K562 (cell line): ENCODE data around the gene ZEB2. TPM values are rescaled to one million over a fixed set of nuclear protein-coding genes. Genes with fewer than 3 reads are reported as not detected.

ENCODE experiments used
- CHD2 ChIP-seq: IDR thresholded peaks from 2 replicates; pipeline ENCODE4 v1.6.1; 2011; ENCODE audit warnings: low read depth, low read length
- CTCFL ChIP-seq: IDR thresholded peaks from 2 replicates; pipeline ENCODE4 v1.6.1; 2011; ENCODE audit warnings: borderline replicate concordance, low read depth, mild to moderate bottlenecking, moderate library complexity, low read length; ENCODE audit not compliant: insufficient read depth, poor library complexity, severe bottlenecking
- ELF1 ChIP-seq: fragments of 200-800 bp; sonication (Bioruptor generic); IDR thresholded peaks from 2 replicates; pipeline ENCODE4 v1.6.1; 2016; ENCODE audit warnings: missing genetic modification characterization, missing compliant biosample characterization
- ERF ChIP-seq: fragments of 450-650 bp; formaldehyde crosslinking; IDR thresholded peaks from 2 replicates; pipeline ENCODE4 v1.4.0; 2020; ENCODE audit warnings: mild to moderate bottlenecking, mixed read lengths
- ESRRA ChIP-seq: fragments of 450-650 bp; IDR thresholded peaks from 2 replicates; pipeline ENCODE4 v1.6.1; 2014; ENCODE audit warnings: low read depth, mild to moderate bottlenecking, moderate library complexity, borderline replicate concordance
- L3MBTL2 ChIP-seq: fragments of 450-650 bp; IDR thresholded peaks from 2 replicates; pipeline ENCODE4 v1.6.1; 2016; ENCODE audit warnings: mild to moderate bottlenecking, moderate library complexity
- LARP7 ChIP-seq: fragments of 450-650 bp; IDR thresholded peaks from 2 replicates; pipeline ENCODE4 v1.6.1; 2016
- MNT ChIP-seq, 2 experiments: fragments of 450-650 bp; conservative IDR thresholded peaks; 2 replicates each; pipeline ENCODE4 v1.6.1; 2017; ENCODE audit warnings: mild to moderate bottlenecking in 2 of 2, moderate library complexity in 2 of 2
- MTA1 ChIP-seq: fragments of 450-650 bp; IDR thresholded peaks from 2 replicates; pipeline ENCODE4 v1.6.1; 2017; ENCODE audit warnings: borderline replicate concordance
- PKNOX1 ChIP-seq: fragments of 450-650 bp; IDR thresholded peaks from 2 replicates; pipeline ENCODE4 v1.6.1; 2016
- POLR2H ChIP-seq: IDR thresholded peaks from 2 replicates; pipeline ENCODE4 v1.6.1; 2016; ENCODE audit warnings: missing genetic modification characterization, low read depth, mild to moderate bottlenecking, control low read depth, missing compliant biosample characterization, moderate library complexity
- PRDM10 ChIP-seq: fragments of 450-650 bp; IDR thresholded peaks from 2 replicates; pipeline ENCODE4 v1.6.1; 2018; ENCODE audit not compliant: partially characterized antibody
- TAL1 ChIP-seq: fragments of 450-650 bp; IDR thresholded peaks from 2 replicates; pipeline ENCODE4 v1.6.1; 2016; ENCODE audit warnings: mild to moderate bottlenecking
- TBL1XR1 ChIP-seq, 2 experiments: IDR thresholded peaks; 2 replicates each; pipeline ENCODE4 v1.6.1; 2012; ENCODE audit warnings: improper control_type of control experiment in 2 of 2, low read length in 2 of 2, mild to moderate bottlenecking in 1 of 2
- TEAD4 ChIP-seq, 2 experiments: sonication (generic) in 1 of 2; formaldehyde crosslinking in 1 of 2; IDR thresholded peaks; 2 replicates each; pipeline versions ENCODE4 v1.6.1 to v1.8.0; 2012 to 2022; ENCODE audit warnings: borderline replicate concordance in 1 of 2, inconsistent platforms in 1 of 2, low read length in 1 of 2, mild to moderate bottlenecking in 1 of 2, missing genetic modification reagents in 1 of 2
- ZBTB34 ChIP-seq: fragments of 250-450 bp; sonication (Bioruptor Pico); IDR thresholded peaks from 2 replicates; pipeline ENCODE4 v1.8.0; 2021; ENCODE audit warnings: mild to moderate bottlenecking, moderate library complexity
- ZNF282 ChIP-seq: sonication (generic); formaldehyde crosslinking; IDR thresholded peaks from 2 replicates; pipeline ENCODE4 v1.8.1; 2023; ENCODE audit warnings: missing genetic modification reagents
- ZZZ3 ChIP-seq: fragments of 450-650 bp; IDR thresholded peaks from 2 replicates; pipeline ENCODE4 v1.6.1; 2016; ENCODE audit warnings: antibody characterized with exemption, mild to moderate bottlenecking, moderate library complexity
- polyA plus RNA-seq, 8 experiments: library from polyadenylated mRNA; depleted of rRNA in 4 of 8; stranded (reverse) in 5 of 8; unstranded in 3 of 8; fragments of >200 nt; fragmentation: Nextera tagmentation in 2 of 8; fragmentation: Illumina TruSeq in 1 of 8; extraction: Ambion mirVana in 2 of 8; extraction: Trizol in 1 of 8; gene quantifications; 2 replicates each; pipeline versions ENCODE4 v1.2.1 to v1.2.3, GENCODE V29; 2011 to 2014; ENCODE audit warnings: inconsistent platforms in 1 of 8, missing spikeins in 1 of 8
- total RNA-seq, 7 experiments: library from RNA; depleted of rRNA in 6 of 7; stranded (reverse); fragments of >200 nt in 6 of 7; fragmentation: Illumina TruSeq in 2 of 7; extraction: Trizol in 2 of 7; gene quantifications; 2 replicates each; pipeline versions ENCODE4 v1.2.1 to v1.2.3, GENCODE V29; 2011 to 2021; ENCODE audit warnings: low replicate concordance in 1 of 7

The ZEB2 gene
- total and polyA plus RNA-seq, 9 of the 15 experiments (the other 6 are each of a cell fraction or from before 2014, with no cell fraction given) = 15.1 to 113 (median 72.3) TPM

- TF ChIP-seq PRDM10 (no peak), ESRRA (no peak; the same call in 1 of the 2 replicates), CHD2 (no peak), ZNF282 (CRISPR knock-in tag) (no peak), MTA1 (no peak), TBL1XR1 (IDR thresholded peaks at IDR 0.05; ENCODE audit: low read length in 2 of 2) (no peak), TAL1 (no peak), TEAD4 (IDR thresholded peaks at IDR 0.05; ENCODE audit: low read length) (peak; percentile 75), TEAD4 (CRISPR knock-in tag; IDR thresholded peaks at IDR 0.05; ENCODE audit: borderline replicate concordance) (no peak), ELF1 (no peak), ERF (CRISPR knock-in tag) (peak; percentile 83; the same call in 1 of the 2 replicates), ZBTB34 (CRISPR knock-in tag) (no peak), LARP7 (no peak), MNT (conservative IDR thresholded peaks at IDR 0.05) (no peak), ZZZ3 (no peak), PKNOX1 (no peak), CTCFL (no peak), POLR2H (no peak), L3MBTL2 (no peak)
Measured at GRCh38 chr2:144358979-144359541, 160.9 kb downstream of the ZEB2 start (continued).
